Body of pancreas (tissue), 4 donors: ENCODE results near the gene BLOC1S3.

Experiments used
- CTCF ChIP-seq, 7 experiments: fragments of 450-650 bp in 4 of 7; fragments of 200-600 bp in 3 of 7; sonication (generic) in 3 of 7; IDR thresholded peaks; one replicate each; pipeline ENCODE4 v1.5.1; 2016 to 2019; ENCODE audit warnings: antibody characterized with exemption in 7 of 7
- POLR2A ChIP-seq, 3 donors: fragments of 450-650 bp; IDR thresholded peaks; one replicate each; pipeline ENCODE4 v1.6.1; 2016; ENCODE audit warnings: antibody characterized with exemption in 3 of 3, mild to moderate bottlenecking in 2 of 3

- TF ChIP-seq POLR2A (IDR thresholded peaks at IDR 0.05) (no peak), CTCF (IDR thresholded peaks at IDR 0.05) (peak in 1 of 7 experiments; percentile 13)
These were observed 37.0 kb downstream of the BLOC1S3 start for GRCh38 chr19:45215391-45216191.
